Endothelial cell of umbilical vein (primary cell): ENCODE data around the gene FAM111B. TPM values are rescaled to one million over a fixed set of nuclear protein-coding genes. Genes with fewer than 3 reads are reported as not detected.
"Not testable (repeated sequence)": the region's sequence is repeated elsewhere in the genome, so short reads cannot be mapped to it uniquely, and the experiment has no call there.

ENCODE experiments used
- BruUV-seq: library from RNA; stranded (reverse); fragments of 400-500 nt; replicated peaks from 2 replicates; lab custom pipeline; 2021; lab: Mats Ljungman, UMichigan
- CTCF ChIA-PET: fragments of 300-600, 350-600 bp; sonication (Branson Sonifier 250); formaldehyde crosslinking; loops from one replicate; lab custom pipeline; 2021; ENCODE audit warnings: antibody characterized with exemption, inconsistent platforms; lab: Charles Lee
- POLR2A ChIA-PET: fragments of 300-600, 350-600 bp; sonication (Branson Sonifier 250); formaldehyde crosslinking; loops from one replicate; lab custom pipeline; 2021; ENCODE audit warnings: antibody characterized with exemption, inconsistent platforms; lab: Charles Lee
- DNase-seq: peaks from one replicate; pipeline ENCODE4 v3.0.0-alpha.2; 2011; ENCODE audit warnings: low read depth, low spot score
- FAIRE-seq: peaks from 2 replicates; lab custom pipeline; 2011; peaks lifted over from hg19 to GRCh38; lab: Jason Lieb, UNC
- H2AFZ ChIP-seq: 2 replicates; pipeline ENCODE4 v1.6.0; 2012; ENCODE audit warnings: low read depth, low read length, control low read depth, inconsistent platforms
- H3K27ac ChIP-seq: 2 replicates; pipeline ENCODE4 v1.5.1; 2011; ENCODE audit warnings: low read depth, mild to moderate bottlenecking, control low read depth, low read length, moderate library complexity; ENCODE audit not compliant: insufficient read depth
- H3K27me3 ChIP-seq, 2 experiments: 2 replicates each; pipeline versions ENCODE4 v1.6.0 to v1.6.1; 2011; ENCODE audit warnings: low read length in 2 of 2, mixed read lengths in 1 of 2; ENCODE audit not compliant: control insufficient read depth in 2 of 2, insufficient read depth in 2 of 2
- H3K36me3 ChIP-seq, 2 experiments: 2 replicates in 1 of 2; 3 replicates in 1 of 2; pipeline ENCODE4 v1.5.1; 2011; ENCODE audit warnings: low read length in 2 of 2, mild to moderate bottlenecking in 1 of 2, moderate library complexity in 1 of 2; ENCODE audit not compliant: control insufficient read depth in 2 of 2, insufficient read depth in 2 of 2; ENCODE audit errors: extremely low read depth in 1 of 2
- H3K4me1 ChIP-seq: 3 replicates; pipeline ENCODE4 v1.5.1; 2011; ENCODE audit warnings: mild to moderate bottlenecking, low read length; ENCODE audit not compliant: control insufficient read depth, insufficient read depth; ENCODE audit errors: extremely low read depth
- H3K4me2 ChIP-seq: 2 replicates; pipeline ENCODE4 v1.6.1; 2011; ENCODE audit warnings: low read length, control low read depth, mixed read lengths; ENCODE audit not compliant: insufficient read depth
- H3K4me3 ChIP-seq, 3 experiments: fragments of 200-600 bp in 1 of 3; sonication (generic), shearing (Covaris generic) in 1 of 3; replicated peaks in 1 of 3; 2 replicates each; pipeline ENCODE4 v1.5.1; 2011 to 2016; ENCODE audit warnings: control low read depth in 3 of 3, low read length in 3 of 3, mild to moderate bottlenecking in 2 of 3, inconsistent platforms in 1 of 3, low read depth in 1 of 3, moderate library complexity in 1 of 3; ENCODE audit not compliant: insufficient read depth in 1 of 3
- H3K79me2 ChIP-seq: 2 replicates; pipeline ENCODE4 v1.6.0; 2012; ENCODE audit warnings: low read length, inconsistent platforms; ENCODE audit not compliant: control insufficient read depth, insufficient read depth
- H3K9ac ChIP-seq: replicated peaks from 2 replicates; pipeline ENCODE3; 2011; ENCODE audit warnings: low read length, control low read depth; ENCODE audit not compliant: insufficient read depth; ENCODE audit errors: extremely low read depth
- H3K9me1 ChIP-seq: replicated peaks from 3 replicates; pipeline ENCODE4 v1.6.0; 2011; ENCODE audit warnings: mild to moderate bottlenecking, low read length; ENCODE audit not compliant: control insufficient read depth, insufficient read depth; ENCODE audit errors: extremely low read depth
- H3K9me3 ChIP-seq: replicated peaks from 2 replicates; pipeline ENCODE4 v1.5.1; 2012; ENCODE audit warnings: low read length, inconsistent platforms; ENCODE audit not compliant: control insufficient read depth, insufficient read depth
- H4K20me1 ChIP-seq: replicated peaks from 2 replicates; pipeline ENCODE3; 2011; ENCODE audit warnings: mild to moderate bottlenecking, low read length; ENCODE audit not compliant: control insufficient read depth, insufficient read depth; ENCODE audit errors: extremely low read depth
- CTCF ChIP-seq, 2 donors: IDR thresholded peaks; 1 replicate in 1 of 2; 2 replicates in 1 of 2; pipeline ENCODE4 v1.5.1; 2011; ENCODE audit warnings: low read length in 2 of 2, mild to moderate bottlenecking in 2 of 2, moderate library complexity in 2 of 2, control low read depth in 1 of 2, inconsistent platforms in 1 of 2, low read depth in 1 of 2; ENCODE audit not compliant: insufficient read depth in 1 of 2; ENCODE audit errors: extremely low read depth in 1 of 2
- EZH2 ChIP-seq: IDR thresholded peaks from 2 replicates; pipeline ENCODE4 v1.6.1; 2012; ENCODE audit warnings: borderline replicate concordance, low read depth, mild to moderate bottlenecking, moderate library complexity, low read length, inconsistent platforms; ENCODE audit not compliant: severe bottlenecking
- FOS ChIP-seq: IDR thresholded peaks from 2 replicates; pipeline ENCODE4 v1.6.1; 2011; ENCODE audit warnings: mild to moderate bottlenecking, low read length, moderate library complexity, borderline replicate concordance; ENCODE audit not compliant: insufficient read depth
- GATA2 ChIP-seq: IDR thresholded peaks from 2 replicates; pipeline ENCODE4 v1.7.0; 2011; ENCODE audit warnings: low read depth, mild to moderate bottlenecking, moderate library complexity, mixed read lengths, low read length; ENCODE audit not compliant: insufficient read length, insufficient read depth
- JUN ChIP-seq: IDR thresholded peaks from 2 replicates; pipeline ENCODE4 v1.6.1; 2011; ENCODE audit warnings: borderline replicate concordance, low read depth; ENCODE audit not compliant: insufficient read length, insufficient read depth
- MAX ChIP-seq: IDR thresholded peaks from 2 replicates; pipeline ENCODE4 v1.6.1; 2011; ENCODE audit not compliant: insufficient read depth, insufficient read length
- MYC ChIP-seq: IDR thresholded peaks from one replicate; pipeline ENCODE4 v1.6.1; 2011; ENCODE audit warnings: mild to moderate bottlenecking, low read depth, low read length
- POLR2A ChIP-seq: IDR thresholded peaks from 2 replicates; pipeline ENCODE4 v1.6.1; 2012; ENCODE audit warnings: low read depth, mild to moderate bottlenecking, control low read depth, low read length
- POLR2AphosphoS5 ChIP-seq: IDR thresholded peaks from 2 replicates; pipeline ENCODE4 v1.6.1; 2012; ENCODE audit warnings: low read depth, mild to moderate bottlenecking, control low read depth, low read length, moderate library complexity; ENCODE audit not compliant: insufficient read depth
- dilution Hi-C: fragments of 300-500 bp; cut with MboI; formaldehyde crosslinking; loops from one replicate; pipeline ENCODE4 v1.15.0; 2019; ENCODE audit warnings: low sequenced_read_pairs; ENCODE audit not compliant: extremely low pct_ligation_motif_present
- intact Hi-C: fragments of 100-400 bp; cut with micrococcal nuclease; formaldehyde crosslinking; loops from one replicate; pipeline ENCODE4 v1.10.0; 2022
- polyA plus RNA-seq, 4 experiments: library from polyadenylated mRNA; depleted of rRNA in 3 of 4; stranded (reverse) in 3 of 4; unstranded in 1 of 4; fragments of >200 nt; gene quantifications; 2 replicates each; pipeline versions ENCODE4 v1.2.1 to v1.2.3, GENCODE V29; 2011 to 2012; ENCODE audit warnings: missing spikeins in 1 of 4
- total RNA-seq: library from RNA; stranded (reverse); gene quantifications from 2 replicates; pipeline ENCODE4 v1.2.3, GENCODE V29; 2021

FAM111B gene
- total and polyA plus RNA-seq, 2 donors (not counting 3 experiments of a cell fraction or from before 2014, with no cell fraction given): 2.7 to 21.9 TPM

GRCh38 chr11:59062602-59063529, 44.2 kb upstream of the FAM111B start:
- dilution Hi-C loops (no loop called here), intact Hi-C loops (no loop called here)
- Histone ChIP-seq H3K4me3 (no peak overlapping the region), H3K9me1 (no peaks in the 10 kb centered on the region), H3K9me3 (no peaks in the 10 kb centered on the region), H3K36me3 (no peaks in the 10 kb centered on the region), H2AFZ (no peak overlapping the region), H4K20me1 (no peaks in the 10 kb centered on the region), H3K4me1 (no peaks in the 10 kb centered on the region), H3K9ac (no peak overlapping the region), H3K4me2 (no peak overlapping the region), H3K79me2 (no peaks in the 10 kb centered on the region), H3K27me3 (peaks cover 9 to 18% of the 10 kb centered on the region in 2 experiments), H3K27ac (no peak overlapping the region)
- TF ChIP-seq POLR2A (no peak), GATA2 (no peak), CTCF (IDR thresholded peaks at IDR 0.05; ENCODE audit: extremely low read depth in 1 of 2, insufficient read depth in 1 of 2, low read depth in 1 of 2, low read length in 2 of 2) (no peak), MYC (no peak), EZH2 (no peak), FOS (no peak), POLR2AphosphoS5 (no peak), MAX (no peak), JUN (no peak)
- no TSS peak for BruUV-seq
- DNase-seq: no peak
- ChIA-PET CTCF (no interaction called here), POLR2A (no interaction called here)
- FAIRE-seq: no peak

DNA sequence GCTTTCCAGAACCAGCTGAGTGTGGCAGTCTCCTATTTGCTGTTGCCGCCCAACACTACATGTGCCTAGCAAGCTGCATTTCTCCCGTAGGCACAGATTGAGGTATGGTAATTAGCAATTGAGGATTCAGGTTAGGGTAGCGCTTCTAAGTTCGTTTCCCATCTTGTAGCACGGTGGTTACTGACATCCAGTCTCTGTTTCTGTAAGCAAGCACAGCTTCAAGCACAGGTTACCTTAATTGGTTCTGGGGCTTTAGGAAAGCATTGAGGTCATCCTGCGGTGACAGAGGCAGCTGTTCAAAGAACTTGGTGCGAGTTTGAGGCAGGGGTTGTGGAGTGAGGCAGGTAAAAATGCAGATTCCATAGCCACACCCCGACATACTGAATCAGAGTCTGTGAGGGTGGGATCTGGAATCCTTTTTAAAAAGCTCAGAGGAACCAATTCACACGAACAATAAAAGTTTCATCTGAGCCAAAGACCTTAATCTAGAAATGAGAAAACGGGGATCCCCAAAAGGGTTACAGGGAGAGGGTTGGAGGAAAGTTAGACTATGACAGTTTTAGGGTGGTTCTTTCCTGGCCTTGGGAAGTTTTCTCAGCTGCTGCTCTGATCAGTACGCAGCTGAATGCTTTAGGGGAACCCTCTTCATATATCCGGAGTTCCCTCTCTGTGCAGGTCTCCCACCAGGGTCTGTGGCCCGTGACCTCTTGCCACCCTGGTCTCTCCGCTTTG, 42.9 kb upstream of the FAM111B start:
- H3K36me3 ChIP-seq, intact Hi-C loops, H3K4me3 ChIP-seq, dilution Hi-C loops, H3K27ac ChIP-seq, POLR2A ChIA-PET, H3K79me2 ChIP-seq, H3K9ac ChIP-seq, DNase-seq, H3K9me1 ChIP-seq, H4K20me1 ChIP-seq, H2AFZ ChIP-seq, CTCF ChIA-PET, H3K4me1 ChIP-seq, H3K9me3 ChIP-seq, BruUV-seq, H3K4me2 ChIP-seq: not testable (repeated sequence)
- peak; percentile 54 for FAIRE-seq
- H3K27me3 ChIP-seq: peaks cover 9 to 18% of the 10 kb centered on the region in 2 experiments
